KOPT-K1 (cell line): ENCODE measurements around the gene SWT1.

Source experiments
- H3K27ac ChIP-seq: fragments of 200-600 bp; sonication (generic); 2 replicates; pipeline ENCODE4 v1.5.1; 2016; ENCODE audit warnings: antibody characterized with exemption, mild to moderate bottlenecking, low read depth, low read length; ENCODE audit not compliant: poor library complexity, severe bottlenecking
- H3K36me3 ChIP-seq: fragments of 200-600 bp; sonication (generic); 2 replicates; pipeline ENCODE4 v1.5.1; 2017; ENCODE audit warnings: antibody characterized with exemption, mild to moderate bottlenecking, low read length, moderate library complexity; ENCODE audit not compliant: insufficient read depth
- H3K9me3 ChIP-seq: fragments of 200-600 bp; sonication (generic); 2 replicates; pipeline ENCODE4 v1.5.1; 2017; ENCODE audit warnings: antibody characterized with exemption, low read length, mild to moderate bottlenecking; ENCODE audit not compliant: insufficient read depth, poor library complexity, severe bottlenecking

SWT1 gene

DNA sequence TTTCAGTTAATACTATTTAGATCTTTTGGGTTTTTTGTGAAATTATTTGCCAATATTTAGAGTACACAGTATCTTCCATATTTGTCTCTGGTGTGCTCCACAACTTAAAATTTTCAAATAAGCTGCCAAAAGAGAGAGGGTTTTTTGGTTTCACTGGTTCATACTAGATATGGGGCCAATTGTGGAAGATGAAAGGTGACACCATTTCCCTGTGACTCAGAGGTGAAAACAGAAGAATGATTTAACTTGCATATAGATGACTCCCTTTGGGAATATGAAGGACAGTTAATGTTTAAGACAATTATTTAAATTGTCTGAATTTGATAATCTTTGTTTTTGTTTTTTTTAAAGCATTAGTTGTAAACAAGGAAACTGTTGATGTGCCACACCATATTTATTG is 122.6 kb downstream of the SWT1 start:
- H3K27ac ChIP-seq: no peak overlapping the region
- no peaks in the 10 kb centered on the region for H3K9me3 ChIP-seq
- no peaks in the 10 kb centered on the region for H3K36me3 ChIP-seq

GRCh38 chr1:185280589-185280988 is 123.6 kb downstream of the SWT1 start:
- H3K9me3 ChIP-seq: no peaks in the 10 kb centered on the region
- no peak overlapping the region for H3K27ac ChIP-seq

GRCh38 chr1:185281245-185281644 is 124.3 kb downstream of the SWT1 start:
- no peaks in the 10 kb centered on the region for H3K36me3 ChIP-seq
- H3K9me3 ChIP-seq: no peaks in the 10 kb centered on the region
- no peak overlapping the region for H3K27ac ChIP-seq

More at GRCh38 chr1:185280589-185280988, 123.6 kb downstream of the SWT1 start:
- H3K36me3 ChIP-seq: no peaks in the 10 kb centered on the region

- no peaks in the 10 kb centered on the region for H3K36me3 ChIP-seq
- no peaks in the 10 kb centered on the region for H3K9me3 ChIP-seq
- no peak overlapping the region for H3K27ac ChIP-seq
These were observed 127.1 kb downstream of the SWT1 start for GRCh38 chr1:185284116-185284515.

GRCh38 chr1:185284533-185285276 is 127.7 kb downstream of the SWT1 start:
- Histone ChIP-seq H3K27ac (no peak overlapping the region), H3K9me3 (no peaks in the 10 kb centered on the region), H3K36me3 (0 out of 2 replicates have a peak, but pooled peaks cover 4% of the 10 kb centered on the region)

DNA sequence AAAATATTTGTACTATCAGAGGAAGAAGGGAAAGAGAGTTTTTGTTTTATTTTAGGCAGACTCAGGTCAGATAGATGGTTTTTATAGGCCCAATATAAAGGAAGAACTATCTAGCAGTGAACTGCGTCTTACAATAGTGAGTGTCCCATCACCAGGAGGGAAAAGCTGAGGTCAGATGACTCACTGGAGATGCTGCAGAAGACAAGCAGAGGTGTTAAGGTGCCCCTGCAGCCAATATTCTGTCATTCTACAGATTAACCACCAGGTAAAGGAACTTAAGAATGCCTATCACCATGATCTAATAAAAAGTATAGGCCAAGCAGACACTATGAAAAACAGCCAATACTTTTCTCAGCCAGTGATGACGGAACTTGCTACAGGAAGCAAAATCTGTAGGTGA is 130.5 kb downstream of the SWT1 start:
- Histone ChIP-seq H3K27ac (no peak overlapping the region), H3K36me3 (0 out of 2 replicates have a peak, but pooled peaks cover 6% of the 10 kb centered on the region), H3K9me3 (no peaks in the 10 kb centered on the region)

- no peak overlapping the region for H3K27ac ChIP-seq
- peaks cover 16% of the 10 kb centered on the region; the same call in 1 of the 2 replicates for H3K36me3 ChIP-seq
- H3K9me3 ChIP-seq: no peaks in the 10 kb centered on the region
These were observed 131.5 kb downstream of the SWT1 start for GRCh38 chr1:185288435-185288834.

- Histone ChIP-seq H3K9me3 (no peaks in the 10 kb centered on the region), H3K36me3 (peaks cover 30% of the 10 kb centered on the region), H3K27ac (no peak overlapping the region)
These were observed 132.9 kb downstream of the SWT1 start for GRCh38 chr1:185289880-185290279.

DNA sequence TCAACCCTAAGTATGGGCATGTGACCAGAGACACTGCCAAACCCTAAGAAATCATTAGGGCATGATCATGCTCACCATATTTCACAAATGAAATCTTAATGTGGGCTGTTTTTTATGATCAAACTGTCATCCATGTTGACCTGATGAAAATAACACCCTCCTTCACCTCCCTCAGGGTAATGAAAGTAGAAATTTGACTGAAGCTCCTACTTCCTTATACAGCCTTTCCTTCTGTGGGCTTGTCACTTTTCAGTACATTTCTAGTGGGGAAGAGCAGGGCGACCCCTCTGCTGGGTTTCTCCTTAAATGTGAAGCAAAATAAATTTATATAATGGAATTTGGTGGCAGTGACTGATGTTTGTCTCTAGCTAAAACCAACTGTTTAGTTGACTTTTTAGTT is 134.2 kb downstream of the SWT1 start:
- Histone ChIP-seq H3K9me3 (no peaks in the 10 kb centered on the region), H3K36me3 (peaks cover 43% of the 10 kb centered on the region), H3K27ac (no peak overlapping the region)

DNA sequence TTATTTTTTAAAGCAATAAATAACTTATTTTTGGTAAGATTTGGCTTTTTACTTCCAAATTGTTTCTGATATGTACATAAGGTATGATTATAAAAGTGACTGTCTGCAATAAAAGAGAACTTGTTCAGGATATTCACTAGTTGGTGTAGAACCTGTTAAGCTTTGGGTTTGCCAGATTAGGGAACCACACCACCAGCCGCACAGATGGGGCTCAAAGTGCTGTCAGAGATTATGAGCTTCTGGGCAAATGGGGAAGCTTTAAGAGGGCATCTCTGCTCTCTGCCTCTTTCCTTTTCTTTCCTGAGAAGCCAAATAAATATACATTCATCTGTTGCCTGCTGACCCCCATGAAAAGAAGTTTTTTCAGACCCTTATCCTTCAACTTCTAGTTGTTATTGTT is 134.7 kb downstream of the SWT1 start:
- H3K9me3 ChIP-seq: no peaks in the 10 kb centered on the region
- no peak overlapping the region for H3K27ac ChIP-seq
- H3K36me3 ChIP-seq: peaks cover 48% of the 10 kb centered on the region

- peaks cover 54% of the 10 kb centered on the region for H3K36me3 ChIP-seq
- no peaks in the 10 kb centered on the region for H3K9me3 ChIP-seq
- H3K27ac ChIP-seq: no peak overlapping the region
These were observed 135.3 kb downstream of the SWT1 start for GRCh38 chr1:185292237-185292636.

- Histone ChIP-seq H3K36me3 (peaks cover 72% of the 10 kb centered on the region), H3K27ac (no peak overlapping the region), H3K9me3 (no peaks in the 10 kb centered on the region)
These were observed 137.1 kb downstream of the SWT1 start for GRCh38 chr1:185293967-185294542.

- Histone ChIP-seq H3K9me3 (no peaks in the 10 kb centered on the region), H3K27ac (no peak overlapping the region), H3K36me3 (peaks cover 77% of the 10 kb centered on the region)
These were observed 138.1 kb downstream of the SWT1 start for GRCh38 chr1:185295091-185295490.

GRCh38 chr1:185297982-185298381 is 141.0 kb downstream of the SWT1 start:
- H3K27ac ChIP-seq: no peak overlapping the region
- no peaks in the 10 kb centered on the region for H3K9me3 ChIP-seq
- H3K36me3 ChIP-seq: peaks cover 100% of the 10 kb centered on the region

DNA sequence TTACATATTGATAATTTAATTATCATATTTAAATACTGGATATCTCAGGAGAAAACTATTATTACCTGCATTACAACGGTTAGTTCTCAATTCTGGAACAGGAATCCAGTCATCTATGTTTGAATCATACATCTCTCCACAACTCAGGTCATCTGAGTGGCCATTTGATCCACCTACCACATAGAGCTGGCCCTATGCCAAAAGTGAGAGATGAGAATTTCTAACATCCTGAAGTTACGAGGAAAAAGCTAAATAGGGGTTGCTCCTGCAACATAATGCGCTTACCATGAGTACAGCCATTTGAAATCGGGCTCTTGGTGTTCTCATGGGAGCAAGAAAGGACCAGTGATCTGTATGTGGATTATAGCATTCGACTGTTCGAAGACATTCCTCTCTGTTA is 143.2 kb downstream of the SWT1 start:
- Histone ChIP-seq H3K36me3 (peaks cover 100% of the 10 kb centered on the region), H3K9me3 (no peaks in the 10 kb centered on the region), H3K27ac (no peak overlapping the region)

DNA sequence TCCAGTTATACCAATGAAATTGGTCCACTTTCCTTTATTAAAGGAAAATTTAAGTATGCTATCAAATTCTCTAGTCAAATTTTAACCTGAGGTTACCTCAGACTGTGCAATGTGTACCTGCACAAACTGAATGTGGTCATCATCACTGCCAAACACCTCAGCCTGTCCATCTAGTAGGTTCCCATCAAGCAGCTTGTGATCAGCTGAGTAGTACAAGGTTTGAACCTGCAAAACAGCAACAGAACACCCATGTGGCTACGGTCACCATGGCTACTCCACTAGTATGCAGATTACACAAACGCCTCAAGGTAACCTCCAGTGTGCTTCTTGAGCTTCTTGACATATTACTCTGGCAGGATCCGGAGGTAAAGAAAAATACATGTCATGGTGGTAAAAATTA is 148.5 kb downstream of the SWT1 start:
- Histone ChIP-seq H3K36me3 (peaks cover 100% of the 10 kb centered on the region), H3K9me3 (no peaks in the 10 kb centered on the region), H3K27ac (no peak overlapping the region)
